ENCODE results near the gene HIP1. TPM values are rescaled to one million over a fixed set of nuclear protein-coding genes. Genes with fewer than 3 reads are reported as not detected.
"Not testable (repeated sequence)": the region's sequence is repeated elsewhere in the genome, so short reads cannot be mapped to it uniquely, and the experiment has no call there.

HIP1 gene
- total and polyA plus RNA-seq, 2 donors from 2014 or later, result 11.2 to 50.1 TPM

- intact Hi-C loops (cut with DNase I), result no loop called here
- Histone ChIP-seq H3K27me3 (ENCODE audit: control insufficient read depth, insufficient read depth, low read length) (no peaks in the 10 kb centered on the region), H3K36me3 (ENCODE audit: control insufficient read depth in 2 of 3, insufficient read depth in 3 of 3, low read length in 3 of 3) (peaks cover 2 to 44% (median 18%) of the 10 kb centered on the region in 3 donors), H3K9ac (ENCODE audit: low read length in 3 of 3) (no peak overlapping the region), H3K4me1 (ENCODE audit: control insufficient read depth in 2 of 3, insufficient read depth in 2 of 3, low read depth in 1 of 3, low read length in 3 of 3) (no peaks in the 10 kb centered on the region), H3K4me3 (ENCODE audit: low read length in 3 of 3) (no peak overlapping the region), H3K27ac (ENCODE audit: low read depth in 2 of 2, low read length in 2 of 2) (no peak overlapping the region), H3K9me3 (ENCODE audit: control insufficient read depth in 2 of 3, insufficient read depth in 1 of 3, low read length in 3 of 3) (no peaks in the 10 kb centered on the region)
- TF ChIP-seq CTCF (IDR thresholded peaks at IDR 0.05; ENCODE audit: borderline replicate concordance, extremely low read depth, insufficient read depth), result no peak
- FAIRE-seq, result no peak
- peak in 4 of 5 donors; percentile 73 to 83 (median 79) for DNase-seq
Measured at GRCh38 chr7:75559355-75559975, 179.3 kb downstream of the HIP1 start.

DNA sequence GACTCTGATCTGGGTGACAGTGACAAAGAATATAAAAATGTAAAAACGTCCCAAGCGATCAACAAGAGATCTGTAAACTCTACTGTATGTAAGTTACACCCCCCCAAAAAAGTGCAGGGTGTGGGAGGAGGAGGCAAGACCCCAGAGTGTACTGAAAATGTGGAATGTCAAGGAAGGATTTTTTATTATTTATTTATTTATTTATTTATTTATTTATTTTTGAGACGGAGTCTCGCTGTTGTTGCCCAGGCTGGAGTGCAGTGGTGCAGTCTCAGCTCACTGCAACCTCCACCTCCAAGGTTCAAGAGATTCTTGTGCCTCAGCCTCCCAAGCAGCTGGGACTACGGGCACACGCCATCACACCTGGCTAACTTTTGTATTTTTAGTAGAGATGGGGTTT is 181.9 kb downstream of the HIP1 start:
- H3K9ac ChIP-seq (ENCODE audit: low read length in 3 of 3); H3K9me3 ChIP-seq (ENCODE audit: control insufficient read depth in 2 of 3, insufficient read depth in 1 of 3, low read length in 3 of 3); H3K27ac ChIP-seq (ENCODE audit: low read depth in 2 of 2, low read length in 2 of 2); H3K4me3 ChIP-seq (ENCODE audit: low read length in 3 of 3); H3K27me3 ChIP-seq (ENCODE audit: control insufficient read depth, insufficient read depth, low read length); intact Hi-C loops (cut with DNase I); DNase-seq; FAIRE-seq; H3K4me1 ChIP-seq (ENCODE audit: control insufficient read depth in 2 of 3, insufficient read depth in 2 of 3, low read depth in 1 of 3, low read length in 3 of 3): not testable (repeated sequence)
- peaks cover 7 to 48% (median 17%) of the 10 kb centered on the region in 3 donors for H3K36me3 ChIP-seq (ENCODE audit: control insufficient read depth in 2 of 3, insufficient read depth in 3 of 3, low read length in 3 of 3)

DNA sequence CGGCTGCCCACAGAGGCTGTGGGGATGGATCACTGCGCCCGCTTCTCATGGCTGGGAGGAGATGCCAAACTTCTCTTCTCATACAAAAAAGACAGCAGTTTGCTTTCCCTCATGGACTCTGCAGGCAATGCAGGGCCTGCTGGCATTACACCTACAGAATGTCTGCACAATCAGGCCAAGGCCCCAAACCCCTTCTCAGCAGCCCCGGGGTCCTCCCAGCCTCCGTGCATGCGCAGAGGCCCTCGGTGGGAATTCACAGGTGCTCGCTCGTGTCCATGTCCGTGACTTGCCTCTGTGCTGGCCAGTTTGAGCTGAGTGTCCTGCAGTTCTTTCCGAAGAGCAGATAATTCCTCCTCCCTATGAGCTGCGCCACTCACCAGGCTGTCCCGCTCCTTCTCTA is 183.0 kb downstream of the HIP1 start:
- Histone ChIP-seq H3K4me1 (ENCODE audit: control insufficient read depth in 2 of 3, insufficient read depth in 2 of 3, low read depth in 1 of 3, low read length in 3 of 3) (no peaks in the 10 kb centered on the region), H3K4me3 (ENCODE audit: low read length in 3 of 3) (no peak overlapping the region), H3K36me3 (ENCODE audit: control insufficient read depth in 2 of 3, insufficient read depth in 3 of 3, low read length in 3 of 3) (peaks cover 7 to 41% (median 17%) of the 10 kb centered on the region in 3 donors), H3K9me3 (ENCODE audit: control insufficient read depth in 2 of 3, insufficient read depth in 1 of 3, low read length in 3 of 3) (no peaks in the 10 kb centered on the region), H3K27me3 (ENCODE audit: control insufficient read depth, insufficient read depth, low read length) (no peaks in the 10 kb centered on the region), H3K9ac (ENCODE audit: low read length in 3 of 3) (no peak overlapping the region), H3K27ac (ENCODE audit: low read depth in 2 of 2, low read length in 2 of 2) (no peak overlapping the region)
- no peak for FAIRE-seq
- no peak for DNase-seq
- no peak for TF ChIP-seq CTCF (IDR thresholded peaks at IDR 0.05; ENCODE audit: borderline replicate concordance, extremely low read depth, insufficient read depth)
- intact Hi-C loops (cut with DNase I), result no loop called here

- no peak for TF ChIP-seq CTCF (IDR thresholded peaks at IDR 0.05; ENCODE audit: borderline replicate concordance, extremely low read depth, insufficient read depth)
- DNase-seq (peak in 1 of 5 donors; percentile 41), FAIRE-seq (no peak)
- H3K9ac ChIP-seq (ENCODE audit: low read length in 3 of 3), result no peak overlapping the region
- H3K9me3 ChIP-seq (ENCODE audit: control insufficient read depth in 2 of 3, insufficient read depth in 1 of 3, low read length in 3 of 3), result no peaks in the 10 kb centered on the region
- H3K36me3 ChIP-seq (ENCODE audit: control insufficient read depth in 2 of 3, insufficient read depth in 3 of 3, low read length in 3 of 3), result peaks cover 0 to 21% (median 14%) of the 10 kb centered on the region in 3 donors
- intact Hi-C loops (cut with DNase I), result no loop called here
- no peaks in the 10 kb centered on the region for H3K4me1 ChIP-seq (ENCODE audit: control insufficient read depth in 2 of 3, insufficient read depth in 2 of 3, low read depth in 1 of 3, low read length in 3 of 3)
- no peaks in the 10 kb centered on the region for H3K27me3 ChIP-seq (ENCODE audit: control insufficient read depth, insufficient read depth, low read length)
- H3K27ac ChIP-seq (ENCODE audit: low read depth in 2 of 2, low read length in 2 of 2), result no peak overlapping the region
- H3K4me3 ChIP-seq (ENCODE audit: low read length in 3 of 3), result no peak overlapping the region
Measured at GRCh38 chr7:75546237-75547015, 192.3 kb downstream of the HIP1 start.

Measured in kidney (tissue), 14 donors.